HG03039 (cell line): ENCODE measurements around the gene TTC24.
A peak's percentile ranks its signal among the peaks of the same experiment; 100 is the strongest.

ENCODE experiments used
- ATAC-seq: cut with Tn5 transposase; IDR thresholded peaks from one replicate; pipeline ENCODE4 v1.9.1; 2021; ENCODE audit warnings: mild to moderate bottlenecking, moderate library complexity; ENCODE audit not compliant: unreplicated experiment

TTC24 gene

DNA sequence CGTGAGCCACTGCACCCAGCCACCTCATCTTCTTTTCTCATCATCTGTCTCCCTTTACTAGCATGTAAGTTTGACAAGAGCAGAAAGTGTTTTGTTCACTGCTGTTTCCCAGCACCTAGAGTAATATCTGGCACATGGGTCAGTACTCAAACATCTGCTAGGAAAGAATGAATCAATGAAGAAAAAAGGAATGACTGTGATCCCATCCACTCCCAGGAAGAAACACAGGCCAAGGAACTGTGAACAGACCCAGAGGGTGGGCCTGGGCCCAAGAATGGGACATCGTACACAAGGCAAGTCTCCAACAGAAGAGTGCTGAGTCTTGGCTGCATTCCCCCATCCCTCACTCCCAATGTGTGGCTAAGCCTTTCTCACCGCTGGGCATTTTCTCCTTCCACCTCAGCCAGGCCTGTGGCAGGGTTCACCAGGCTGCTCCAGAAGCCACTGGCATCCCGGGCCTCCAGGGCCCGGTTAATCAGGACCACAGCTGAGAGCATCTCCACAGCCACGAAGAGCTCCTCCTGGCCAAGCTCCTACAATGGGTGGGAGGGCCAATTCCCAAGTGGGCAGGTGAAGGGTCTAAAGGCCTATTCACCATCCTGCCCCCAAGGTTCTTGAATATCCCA lies 25.6 kb upstream of the TTC24 start:
- ATAC-seq = no peak

DNA sequence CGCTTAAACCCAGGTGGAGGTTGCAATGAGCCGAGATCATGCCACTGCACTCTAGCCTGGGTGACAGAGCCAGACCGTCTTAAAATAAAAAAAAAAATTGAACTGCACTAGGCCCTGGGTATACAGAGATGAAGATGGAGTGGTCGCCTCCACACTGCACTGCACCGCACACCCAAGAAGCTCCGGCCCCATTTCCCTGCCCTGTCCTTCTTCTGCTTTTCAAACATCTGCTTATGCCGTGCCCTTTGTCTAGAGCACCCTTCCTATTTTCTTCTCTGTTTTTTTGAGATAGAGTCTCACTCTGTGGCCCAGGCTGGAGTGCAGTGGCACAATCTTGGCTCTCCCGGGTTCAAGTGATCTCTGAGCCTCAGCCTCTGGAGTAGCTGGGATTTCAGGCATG lies 24.6 kb upstream of the TTC24 start:
- ATAC-seq = no peak

DNA sequence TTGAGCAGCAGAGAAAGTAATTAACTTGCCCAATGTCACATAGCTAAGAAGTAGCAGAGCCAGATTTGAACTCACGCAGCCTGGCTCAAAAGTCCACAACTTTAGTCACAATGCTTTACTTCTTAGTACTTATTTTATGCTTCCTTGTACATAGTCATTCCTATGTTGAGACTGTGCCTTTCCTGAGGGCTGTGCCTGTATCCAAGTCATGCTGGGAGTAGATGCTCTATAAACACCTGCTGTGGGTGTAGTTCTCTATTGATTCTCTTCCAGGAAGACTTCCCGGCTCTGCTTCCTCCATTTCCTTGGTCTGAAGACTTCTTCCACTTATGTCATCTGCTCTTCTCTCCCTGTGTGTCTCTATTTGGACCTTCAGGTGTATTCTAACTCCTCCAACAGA lies 23.8 kb upstream of the TTC24 start:
- ATAC-seq = no peak

DNA sequence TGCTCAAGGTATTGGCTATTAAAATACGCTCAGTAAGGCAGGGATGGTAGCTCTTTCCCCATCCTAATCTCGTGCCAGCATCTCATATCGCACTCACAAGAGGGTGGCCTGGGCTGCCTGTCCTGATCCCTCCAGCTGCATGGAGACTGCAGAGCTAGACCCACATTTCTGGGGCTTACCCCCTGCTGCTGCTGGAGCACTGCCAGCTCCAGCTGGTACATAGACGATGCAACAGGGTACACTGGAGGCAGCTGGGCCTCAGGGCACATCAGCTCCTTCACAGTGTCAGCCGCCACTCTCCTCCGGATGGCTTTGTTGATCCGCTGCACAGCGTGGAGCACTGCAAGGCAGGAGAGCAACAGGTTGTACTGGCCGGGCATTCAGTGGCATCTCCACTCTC lies 23.2 kb upstream of the TTC24 start:
- ATAC-seq = no peak

DNA sequence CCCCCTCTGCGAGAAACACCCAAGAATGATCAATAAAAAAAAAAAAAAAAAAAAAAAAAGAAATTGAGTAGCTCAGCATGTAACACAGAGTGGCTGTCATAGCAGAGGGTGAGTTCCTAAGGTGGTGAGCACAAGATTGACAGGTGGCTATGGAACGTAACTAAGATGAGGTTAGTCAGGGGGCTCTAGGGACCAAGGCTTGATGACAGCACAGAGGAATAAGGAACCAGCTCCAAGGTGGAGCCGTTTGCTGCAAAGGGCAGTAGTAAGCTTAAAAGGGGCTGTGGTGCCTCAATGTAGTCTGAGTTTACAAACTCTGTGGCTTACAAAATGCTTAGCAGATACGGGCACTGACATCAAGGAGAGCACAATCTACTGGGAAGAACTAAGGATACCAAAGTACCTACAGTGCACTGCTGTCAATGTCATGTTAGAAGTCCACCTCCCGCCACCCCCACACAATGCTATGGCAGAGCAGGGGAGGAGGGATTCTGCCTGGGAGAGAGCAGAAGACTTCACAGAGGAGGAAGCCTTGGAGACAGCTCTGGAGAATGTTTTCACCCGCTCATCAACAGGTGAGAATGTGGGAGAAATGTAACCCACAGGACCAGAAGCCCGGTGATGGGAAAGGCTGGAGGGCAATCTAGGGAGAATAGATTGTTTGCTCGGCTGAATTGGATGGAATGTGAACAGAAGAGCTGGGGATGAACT lies 20.3 kb upstream of the TTC24 start:
- ATAC-seq = no peak

DNA sequence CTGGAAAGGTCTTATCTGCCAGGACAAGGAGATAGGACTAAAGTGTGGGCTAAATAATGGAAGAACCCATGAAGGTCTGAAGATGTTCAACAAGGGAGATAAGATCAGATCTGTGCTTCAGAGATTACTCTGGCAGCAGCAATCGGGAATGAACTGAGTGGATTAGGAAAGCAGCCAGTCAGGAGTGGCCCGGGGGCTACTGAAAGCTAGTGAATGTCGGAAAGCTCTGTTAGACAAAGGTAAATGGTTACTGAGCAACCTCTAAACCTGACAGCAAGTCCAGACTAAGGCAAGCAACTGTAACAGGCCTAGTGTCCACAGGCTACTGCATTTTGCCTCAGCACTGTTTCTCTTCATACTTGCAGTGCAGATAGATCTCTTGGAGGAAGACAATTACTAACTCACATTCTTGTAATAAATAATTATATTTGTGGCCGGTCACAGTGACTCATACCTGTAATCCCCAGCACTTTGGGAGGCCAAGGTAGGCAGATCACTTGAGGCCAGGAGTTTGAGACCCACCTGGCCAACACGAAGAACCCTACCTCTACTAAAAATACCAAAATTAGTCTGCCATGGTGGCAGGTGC lies 19.6 kb upstream of the TTC24 start:
- no peak for ATAC-seq

DNA sequence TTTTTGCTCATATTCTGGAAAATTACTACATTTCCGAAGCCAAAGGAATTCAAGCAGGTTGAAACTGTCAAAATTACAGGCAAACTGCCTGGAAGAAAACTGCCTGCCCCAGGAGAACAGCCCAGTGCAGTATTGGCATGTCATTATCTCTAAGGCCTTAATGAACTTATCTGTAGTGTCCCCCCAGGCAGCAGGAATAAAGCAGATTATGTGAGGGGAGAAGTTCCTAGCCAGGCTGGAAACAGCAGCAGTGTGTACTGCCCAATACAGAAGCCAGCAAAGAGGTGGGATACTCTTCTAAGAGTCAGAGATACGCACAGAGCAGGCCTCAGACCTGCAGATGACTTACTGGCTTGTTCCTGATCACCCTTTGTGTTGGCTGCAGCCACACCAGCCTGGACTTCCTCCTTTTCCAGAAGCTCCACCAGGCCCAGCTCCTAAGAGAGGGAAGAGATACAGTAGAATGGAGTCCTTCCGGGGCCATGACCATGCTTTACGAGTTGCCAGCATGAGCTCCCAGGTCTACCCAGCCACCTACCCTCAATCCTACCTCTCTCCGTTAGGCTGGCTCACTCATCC lies 18.8 kb upstream of the TTC24 start:
- ATAC-seq = no peak

DNA sequence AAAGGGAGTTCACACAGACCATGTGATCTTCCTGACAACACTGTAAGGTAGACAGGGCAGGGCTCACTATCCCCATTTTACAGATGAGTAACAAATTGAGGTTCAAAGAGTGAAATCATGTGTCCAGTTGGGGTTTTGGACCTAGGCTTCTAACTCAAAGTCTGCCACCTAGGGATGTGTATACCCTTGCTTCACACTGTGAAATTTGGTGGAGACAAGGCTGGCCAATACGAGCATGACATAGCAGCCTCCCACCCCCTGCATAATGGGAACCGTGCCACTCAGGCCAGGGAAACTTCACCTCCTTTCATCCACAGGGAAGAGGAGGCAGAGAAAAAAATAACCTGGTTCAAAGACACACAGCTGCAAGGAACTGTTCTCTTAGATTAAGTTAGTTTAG lies 14.0 kb upstream of the TTC24 start:
- no peak for ATAC-seq

DNA sequence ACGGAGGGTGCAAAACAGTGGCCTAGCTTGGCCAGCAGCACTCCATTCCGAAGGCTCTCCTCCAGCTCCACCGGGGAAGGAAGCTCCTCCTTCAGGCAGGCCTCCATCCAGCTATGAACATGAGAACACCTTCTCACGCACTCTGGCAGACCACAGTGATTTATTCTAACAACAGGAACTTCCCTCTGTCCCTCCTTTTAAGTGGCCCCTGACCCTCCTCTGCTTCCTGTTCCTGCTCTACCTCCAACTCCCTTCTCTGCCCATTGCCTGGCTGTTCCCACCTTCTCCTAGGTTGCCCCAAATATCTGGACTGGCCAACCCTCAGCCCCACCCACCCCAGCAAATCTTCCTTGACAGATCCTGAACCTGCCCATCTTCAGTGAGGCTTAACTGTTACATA lies 13.1 kb upstream of the TTC24 start:
- ATAC-seq = no peak

DNA sequence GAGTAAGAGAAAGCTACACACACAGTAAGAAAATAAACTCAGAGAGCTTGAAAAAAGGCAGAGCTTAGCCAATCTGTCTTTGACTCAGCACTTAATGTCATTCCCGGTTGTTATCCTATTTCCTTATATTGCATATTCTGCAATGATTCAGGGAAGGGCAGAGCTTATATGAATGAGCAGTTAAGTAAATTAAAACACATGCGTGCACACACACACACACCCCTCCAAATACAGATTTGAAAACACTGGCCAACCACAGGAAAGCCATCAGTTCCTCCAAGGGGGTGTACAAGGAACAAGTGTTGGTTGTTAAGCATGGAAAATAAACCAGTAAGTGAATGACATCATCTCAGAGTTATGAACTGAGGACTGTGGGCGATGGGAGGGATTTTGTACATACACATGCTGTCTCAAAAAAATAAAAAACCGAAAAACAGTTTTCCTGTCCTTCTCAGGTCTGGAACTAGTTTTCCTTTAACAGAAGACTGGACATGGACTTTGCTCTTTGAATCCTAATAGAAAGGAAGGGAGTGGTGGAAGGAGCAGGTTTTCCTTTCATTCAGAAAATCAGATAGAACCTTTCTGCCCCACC lies 8.2 kb upstream of the TTC24 start:
- no peak for ATAC-seq

DNA sequence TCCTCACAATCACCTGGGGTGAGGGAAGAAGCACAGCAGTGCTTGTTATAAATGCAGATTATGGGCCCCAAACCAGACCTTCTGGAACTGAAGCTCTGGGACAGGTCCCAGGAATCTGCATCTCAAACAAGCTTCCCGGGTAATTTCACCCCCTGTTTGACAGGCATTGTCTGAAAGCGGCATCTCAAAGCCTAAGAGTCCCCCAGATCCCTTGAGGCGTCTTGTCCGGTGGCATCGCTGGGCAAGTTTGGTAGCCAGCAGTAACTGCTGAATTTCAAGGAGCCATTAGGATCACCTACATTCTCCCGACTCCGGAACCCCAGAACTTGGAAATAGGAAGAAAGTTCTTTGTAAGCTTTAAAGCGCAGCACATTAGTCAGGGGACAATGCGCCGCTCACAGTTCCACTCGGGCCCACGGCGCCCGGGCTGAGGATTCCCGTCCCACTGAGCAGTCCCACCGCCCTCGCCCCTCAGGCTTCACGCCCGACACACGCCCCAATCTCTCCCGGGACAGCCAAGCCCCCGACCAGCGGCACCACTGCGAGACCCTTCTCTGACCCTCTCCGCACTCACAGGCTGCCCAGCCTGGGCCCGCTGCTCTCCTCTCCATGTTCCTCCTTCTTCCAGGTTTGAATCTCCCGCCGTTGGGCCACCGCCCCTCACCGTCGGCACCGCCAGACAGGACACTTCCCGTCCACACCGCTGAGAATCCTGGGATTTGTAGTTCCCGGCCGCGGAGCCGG lies 7.4 kb upstream of the TTC24 start, which contains the start of gene IQGAP3:
TSS of gene IQGAP3 (minus strand) at position 647 of the 744 bp plus-strand sequence. CDS start at position 611, 36 bp downstream.
- ATAC-seq = peak; percentile 70

DNA sequence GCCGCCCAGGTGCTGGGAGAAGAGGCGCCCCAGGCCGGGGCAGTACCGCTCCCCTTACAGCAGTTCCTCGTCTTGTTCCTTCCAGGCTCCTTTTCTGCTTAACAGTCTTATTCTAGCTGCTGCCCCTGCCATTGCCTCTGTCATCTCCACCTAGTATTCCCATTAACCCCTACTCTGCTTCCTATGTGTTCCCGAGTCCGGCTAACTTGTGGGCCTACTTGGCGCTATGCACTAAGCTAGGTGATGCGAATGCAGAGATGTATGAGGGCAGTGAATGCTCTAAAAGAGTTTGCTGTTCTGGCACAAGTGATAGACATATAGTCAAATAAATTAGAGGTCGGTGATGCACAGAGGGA lies 6.9 kb upstream of the TTC24 start:
- no peak for ATAC-seq

DNA sequence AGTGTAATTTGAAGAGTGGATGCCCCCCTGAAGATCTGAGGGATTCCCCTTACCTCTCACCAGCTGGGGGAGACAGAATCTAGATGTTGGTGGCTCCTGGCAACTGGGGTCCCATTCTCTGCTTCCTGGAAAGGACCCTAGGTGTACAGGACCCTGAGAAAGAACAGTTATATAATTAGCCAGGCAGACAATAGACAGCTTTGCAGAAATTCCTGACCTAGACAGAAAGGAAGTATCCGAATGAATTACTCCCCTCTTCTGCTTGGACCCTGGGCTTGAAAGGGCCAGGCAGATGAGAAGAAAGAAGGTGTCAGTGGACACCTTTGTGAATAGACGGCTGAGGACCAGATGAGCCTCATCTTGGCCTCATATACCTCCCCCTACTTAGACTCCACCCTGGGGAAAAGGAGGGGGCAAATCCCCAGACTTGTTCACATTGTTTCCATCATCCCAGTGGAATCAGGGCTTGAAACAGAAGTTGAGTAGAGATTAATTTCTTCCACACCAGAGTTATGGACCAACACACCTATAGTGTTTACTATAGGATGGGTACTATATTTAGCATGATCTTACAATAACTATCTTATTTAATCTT lies 5.4 kb upstream of the TTC24 start:
- no peak for ATAC-seq

DNA sequence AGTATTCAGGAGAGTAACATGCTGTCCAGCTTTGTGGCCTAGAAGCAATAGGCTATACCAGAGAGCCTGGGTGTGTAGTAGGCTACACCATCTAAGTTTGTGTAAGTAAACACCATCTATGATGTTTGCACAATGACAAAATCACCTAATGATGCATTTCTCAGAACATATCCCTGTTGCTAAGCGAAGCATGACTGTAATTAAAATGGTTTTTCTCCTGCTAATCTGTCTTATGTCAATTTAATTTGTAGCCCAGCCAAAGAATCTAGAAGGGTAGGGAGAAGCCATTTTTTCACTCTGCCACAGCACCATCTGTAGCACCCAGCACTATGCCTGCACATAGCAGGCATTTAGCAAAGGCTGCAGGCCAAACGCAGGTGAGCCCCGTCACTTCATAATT lies 2.0 kb upstream of the TTC24 start:
- ATAC-seq = no peak

DNA sequence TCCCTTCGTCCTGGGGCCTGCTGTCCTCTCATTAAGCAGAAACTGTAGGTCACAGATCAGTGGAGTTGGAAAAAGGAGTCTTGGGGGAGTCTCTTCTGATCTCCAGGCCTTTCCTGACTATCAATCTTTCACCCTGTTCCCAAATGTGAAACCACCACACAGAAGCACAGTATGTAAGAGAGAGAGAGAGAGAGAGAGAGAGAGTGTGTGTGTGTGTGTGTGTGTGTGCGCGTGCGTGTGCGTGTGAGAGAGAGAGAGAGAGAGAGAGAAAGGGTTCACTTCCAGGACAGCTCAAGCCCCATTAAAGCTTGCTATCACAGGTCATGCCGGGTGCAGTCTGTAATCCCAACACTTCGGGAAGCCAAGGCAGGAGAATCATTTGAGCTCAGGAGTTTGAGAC lies 1.5 kb upstream of the TTC24 start:
- ATAC-seq = no peak

DNA sequence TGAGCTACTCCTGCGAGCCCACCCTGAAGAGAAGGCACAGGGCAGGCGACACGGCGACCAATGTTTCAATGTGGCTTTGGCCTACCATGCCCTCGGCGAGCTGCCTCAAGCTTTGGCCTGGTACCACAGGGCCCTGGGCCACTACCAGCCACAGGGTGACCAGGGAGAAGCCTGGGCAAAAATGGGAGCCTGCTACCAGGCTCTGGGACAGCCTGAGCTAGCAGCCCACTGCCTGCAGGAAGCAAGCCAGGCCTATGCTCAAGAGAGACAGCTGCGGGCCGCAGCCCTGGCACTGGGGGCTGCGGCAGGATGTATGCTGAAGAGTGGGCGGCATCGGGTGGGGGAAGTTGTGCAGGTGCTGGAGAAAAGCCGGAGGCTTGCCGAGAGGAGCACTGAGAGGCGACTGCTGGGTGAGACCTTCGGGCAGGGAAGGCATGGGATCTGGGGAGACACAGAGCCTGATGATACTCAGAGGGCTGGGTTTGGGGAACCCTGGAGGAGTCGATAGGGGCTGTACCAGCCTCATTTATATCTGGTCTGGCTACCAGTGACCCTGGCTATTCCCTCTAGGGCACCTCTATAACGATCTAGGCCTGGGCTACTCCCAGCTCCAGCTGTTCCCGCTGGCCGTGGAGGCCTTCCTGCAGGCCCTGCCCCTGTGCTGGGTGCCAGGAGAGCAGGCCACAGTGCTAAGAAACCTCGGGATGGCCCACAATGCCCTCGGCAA lies 2.3 kb downstream of the TTC24 start:
- no peak for ATAC-seq

DNA sequence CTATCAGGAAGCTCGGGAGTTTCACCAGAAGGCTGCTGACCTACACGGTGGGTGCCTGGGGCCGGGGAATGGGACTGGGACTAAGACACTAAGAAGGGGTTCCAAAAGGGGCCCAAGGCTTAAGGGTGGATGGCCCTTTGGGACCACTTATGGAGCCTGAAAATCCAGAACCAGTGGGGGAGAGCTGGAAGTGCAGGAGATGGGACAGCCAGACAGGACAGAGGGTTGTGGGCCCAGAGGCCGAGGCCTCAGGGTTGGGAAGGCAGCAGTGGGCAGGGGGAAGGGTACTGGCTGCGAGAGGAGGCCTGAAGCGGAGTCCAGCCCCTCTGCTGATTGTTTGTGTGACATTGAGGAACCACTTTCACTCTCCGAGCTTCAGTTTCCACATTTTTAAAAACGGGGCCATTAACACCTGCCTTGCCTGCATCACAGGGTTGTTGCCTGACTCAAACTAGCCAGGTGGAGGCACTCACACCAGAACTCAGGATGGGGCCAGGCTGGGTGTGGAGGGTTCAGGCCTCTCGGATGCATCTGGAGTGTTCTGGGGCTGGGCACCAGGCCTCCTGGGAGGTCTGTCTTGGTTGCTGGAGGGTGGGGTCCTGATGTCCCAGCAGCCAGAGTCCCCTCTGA lies 3.0 kb downstream of the TTC24 start:
- ATAC-seq = no peak

DNA sequence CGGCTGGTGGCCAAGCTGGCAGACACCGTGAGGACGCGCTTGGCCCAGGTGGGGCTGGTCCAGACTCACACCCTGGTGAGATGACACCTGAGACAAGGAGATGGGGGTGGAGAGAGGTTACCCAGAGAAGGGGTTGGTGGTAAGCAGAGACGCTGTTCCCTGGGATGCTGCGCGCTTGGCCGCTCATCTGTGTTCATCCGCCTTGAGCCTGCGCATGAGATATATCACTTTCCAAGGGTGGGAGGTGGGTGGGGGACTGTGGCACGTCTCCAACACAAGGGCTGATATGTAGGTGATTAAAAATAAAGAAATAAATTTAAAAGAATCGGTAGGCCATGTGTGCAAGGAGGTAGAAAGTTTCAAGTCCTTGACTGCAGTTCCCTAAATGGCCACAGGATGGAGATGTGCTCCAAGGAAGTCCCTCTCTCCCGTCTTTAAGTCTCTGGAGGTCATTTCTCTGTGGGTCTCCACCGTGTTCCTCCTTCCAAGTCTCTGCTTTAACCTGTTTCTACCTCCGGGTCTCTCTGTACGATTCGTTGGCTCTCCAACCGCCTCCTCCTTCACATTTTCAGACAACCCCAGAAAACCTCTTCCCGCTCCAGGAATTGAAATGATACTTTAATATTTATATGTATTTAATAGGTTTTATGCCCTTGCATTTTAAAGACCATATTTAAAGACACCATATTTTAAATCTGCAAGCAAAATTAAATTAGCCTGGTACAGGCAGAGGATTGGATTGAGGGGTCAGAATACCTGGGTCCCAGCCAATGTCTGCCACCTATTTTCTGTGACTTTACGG lies 4.5 kb downstream of the TTC24 start:
- ATAC-seq = no peak

DNA sequence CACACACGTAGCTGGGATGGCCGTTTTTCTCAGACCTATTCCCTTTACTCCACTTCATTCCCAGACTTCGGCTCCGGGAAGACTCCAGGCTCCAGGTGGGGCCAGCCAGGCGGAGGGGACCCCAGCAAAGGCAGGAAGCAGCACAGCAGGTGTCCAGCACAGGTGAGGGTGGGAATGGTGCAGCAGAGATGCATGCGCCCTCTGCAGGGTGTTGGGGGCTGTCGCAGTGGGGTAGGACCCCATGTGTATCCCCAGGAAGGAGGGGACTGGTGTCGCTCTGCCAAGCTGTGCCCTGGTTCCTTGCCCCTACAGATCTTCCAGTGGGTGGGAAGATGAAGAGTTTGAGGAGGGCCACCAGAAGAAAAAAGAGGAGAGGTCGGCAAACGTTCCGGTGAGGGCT lies 5.3 kb downstream of the TTC24 start:
- no peak for ATAC-seq
